HL-60/S4 (cell line): ENCODE results near the gene POLA1.
"Not testable (repeated sequence)": the region's sequence is repeated elsewhere in the genome, so short reads cannot be mapped to it uniquely, and the experiment has no call there.

Experiments used
- in situ Hi-C: fragments of 300-500 bp; cut with MboI; formaldehyde crosslinking; loops from 2 replicates; pipeline ENCODE4 v1.14.3; 2022; ENCODE audit warnings: low sequenced_read_pairs

Gene POLA1

GRCh38 chrX:24796204-24796603 is 102.5 kb downstream of the POLA1 start:
- in situ Hi-C loops = no loop called here

GRCh38 chrX:24799078-24799477 is 105.4 kb downstream of the POLA1 start:
- in situ Hi-C loops = no loop called here

GRCh38 chrX:24799565-24799964 is 105.8 kb downstream of the POLA1 start:
- in situ Hi-C loops = no loop called here

GRCh38 chrX:24805201-24805600 is 111.5 kb downstream of the POLA1 start:
- in situ Hi-C loops = no loop called here

GRCh38 chrX:24819807-24820206 is 126.1 kb downstream of the POLA1 start:
- in situ Hi-C loops = not testable (repeated sequence)

GRCh38 chrX:24828147-24828546 is 134.4 kb downstream of the POLA1 start:
- in situ Hi-C loops = no loop called here

DNA sequence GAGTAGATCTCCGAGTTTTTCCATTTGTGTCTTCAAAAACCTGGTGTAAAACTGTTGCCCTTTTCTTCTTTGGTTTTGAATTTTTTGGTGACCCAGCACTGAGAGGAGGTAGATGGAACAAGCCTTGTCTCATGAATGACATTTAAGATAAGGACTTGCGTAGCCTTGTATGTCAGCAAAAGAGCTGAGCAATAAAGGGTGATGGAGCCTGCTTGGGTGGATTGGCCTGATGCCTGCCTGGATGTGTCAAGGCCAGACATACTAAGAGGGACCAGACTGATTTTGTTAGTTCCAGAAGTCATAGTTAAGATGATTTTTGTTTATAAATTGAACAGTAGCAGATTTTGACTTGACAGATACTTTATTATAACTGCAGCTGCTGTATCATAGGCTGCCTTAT is 134.9 kb downstream of the POLA1 start:
- in situ Hi-C loops = no loop called here

DNA sequence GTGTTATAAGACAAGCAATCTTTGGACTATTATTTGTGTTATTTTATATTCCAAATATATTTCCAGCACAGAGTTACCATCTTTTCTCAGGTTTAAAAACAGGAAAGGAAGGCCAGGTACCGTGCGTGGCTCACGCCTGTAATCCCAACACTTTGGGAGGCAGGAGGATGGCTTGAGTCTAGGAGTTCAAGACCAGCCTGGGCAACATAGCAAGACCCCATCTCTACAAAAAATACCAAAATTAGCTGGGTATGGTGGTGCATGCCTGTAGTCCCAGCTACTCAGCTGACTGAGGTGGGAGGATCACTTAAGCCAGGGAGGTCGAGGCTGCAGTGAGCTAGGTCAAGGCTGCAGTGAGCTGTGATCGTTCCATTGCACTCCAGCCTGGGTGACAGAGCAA is 140.0 kb downstream of the POLA1 start:
- in situ Hi-C loops = no loop called here

GRCh38 chrX:24837966-24838365 is 144.2 kb downstream of the POLA1 start:
- in situ Hi-C loops = no loop called here

DNA sequence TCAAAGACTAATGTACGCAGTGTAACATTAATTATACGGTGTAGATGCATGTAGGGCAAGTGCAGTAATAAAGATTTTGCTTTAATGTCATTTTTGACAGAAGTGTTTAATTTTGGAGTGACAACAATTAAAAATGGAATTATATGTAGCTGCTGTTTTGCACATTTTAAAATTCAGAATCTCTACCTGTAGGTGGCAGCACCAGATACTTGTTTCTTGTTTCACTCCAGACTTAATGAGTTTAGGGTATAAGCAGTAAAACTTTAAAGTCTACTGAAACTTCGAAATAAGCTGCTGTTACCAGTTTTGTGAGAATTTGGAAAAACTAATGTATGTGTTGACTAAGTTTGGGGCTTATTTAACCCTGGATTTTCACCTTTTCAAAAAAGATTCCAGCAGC is 144.9 kb downstream of the POLA1 start:
- in situ Hi-C loops = no loop called here

DNA sequence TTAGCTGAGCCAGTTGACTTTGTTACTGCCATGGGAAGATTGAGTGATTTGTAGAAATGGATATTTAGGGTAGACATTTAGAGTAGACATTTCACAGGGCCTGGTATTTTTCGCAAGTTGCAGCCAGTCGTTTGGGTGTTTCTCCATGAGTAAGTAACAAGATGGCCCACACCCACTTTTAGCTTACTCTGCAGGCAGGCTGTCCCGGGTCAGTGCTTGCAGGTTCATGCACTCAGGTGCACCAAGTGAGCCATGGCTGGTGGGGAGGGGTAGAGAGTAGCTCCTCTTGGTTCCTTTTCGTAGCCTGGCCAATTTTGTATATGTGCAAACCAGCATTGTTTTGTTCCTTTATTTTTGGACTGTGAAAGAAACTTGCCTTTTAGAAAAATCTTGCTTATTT is 145.6 kb downstream of the POLA1 start:
- in situ Hi-C loops = no loop called here

- in situ Hi-C loops = no loop called here
Measured at GRCh38 chrX:24842486-24842885, 148.8 kb downstream of the POLA1 start.

DNA sequence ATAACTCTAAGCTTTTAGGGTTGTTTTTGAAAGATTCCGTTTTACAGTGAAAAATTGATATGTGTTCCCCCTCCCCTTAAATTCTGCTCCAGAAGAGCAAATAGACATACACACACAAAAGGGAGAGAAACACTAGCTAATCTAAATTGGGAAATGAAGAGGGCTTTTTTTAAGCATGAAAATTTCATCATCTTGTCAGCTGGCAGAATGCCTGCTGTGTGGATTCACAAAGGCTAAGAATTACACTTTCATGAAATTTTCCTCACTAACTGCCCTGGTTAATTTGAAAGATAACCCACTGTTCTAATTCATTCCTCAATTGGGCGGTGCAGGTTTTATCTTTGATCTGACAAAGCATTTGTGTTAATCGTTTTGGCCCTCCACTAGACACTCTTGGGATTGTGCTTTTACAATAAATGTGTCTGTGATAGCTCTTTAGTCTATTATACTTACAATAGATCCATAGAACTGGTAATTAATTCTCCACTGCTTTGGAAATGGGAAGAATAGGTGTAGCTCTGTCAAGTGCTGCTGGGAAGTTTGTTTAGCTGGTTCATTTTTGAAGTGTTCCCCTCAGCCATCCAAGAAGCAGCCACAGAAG is 152.9 kb downstream of the POLA1 start:
- in situ Hi-C loops = no loop called here

DNA sequence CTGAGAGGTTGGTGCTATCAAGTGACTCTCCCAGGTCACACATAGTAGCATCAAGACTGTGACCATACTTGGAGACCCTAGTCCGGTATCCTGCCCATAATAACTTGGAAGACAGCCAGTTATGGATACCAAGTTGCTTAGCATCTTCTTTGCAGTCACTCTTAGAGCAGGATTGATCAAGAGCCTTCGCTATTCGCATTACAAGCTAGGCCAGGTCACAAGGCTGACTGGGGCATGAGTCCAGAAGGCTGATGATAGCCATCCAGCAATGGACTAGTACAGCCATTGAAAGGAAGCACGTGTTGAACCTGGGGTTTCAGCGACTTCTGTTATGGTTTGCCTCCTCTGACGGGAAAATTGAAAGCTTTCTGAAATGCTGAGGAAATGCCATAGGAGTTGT is 157.6 kb downstream of the POLA1 start:
- in situ Hi-C loops = no loop called here

- in situ Hi-C loops = no loop called here
Measured at GRCh38 chrX:24851780-24852179, 158.1 kb downstream of the POLA1 start.

DNA sequence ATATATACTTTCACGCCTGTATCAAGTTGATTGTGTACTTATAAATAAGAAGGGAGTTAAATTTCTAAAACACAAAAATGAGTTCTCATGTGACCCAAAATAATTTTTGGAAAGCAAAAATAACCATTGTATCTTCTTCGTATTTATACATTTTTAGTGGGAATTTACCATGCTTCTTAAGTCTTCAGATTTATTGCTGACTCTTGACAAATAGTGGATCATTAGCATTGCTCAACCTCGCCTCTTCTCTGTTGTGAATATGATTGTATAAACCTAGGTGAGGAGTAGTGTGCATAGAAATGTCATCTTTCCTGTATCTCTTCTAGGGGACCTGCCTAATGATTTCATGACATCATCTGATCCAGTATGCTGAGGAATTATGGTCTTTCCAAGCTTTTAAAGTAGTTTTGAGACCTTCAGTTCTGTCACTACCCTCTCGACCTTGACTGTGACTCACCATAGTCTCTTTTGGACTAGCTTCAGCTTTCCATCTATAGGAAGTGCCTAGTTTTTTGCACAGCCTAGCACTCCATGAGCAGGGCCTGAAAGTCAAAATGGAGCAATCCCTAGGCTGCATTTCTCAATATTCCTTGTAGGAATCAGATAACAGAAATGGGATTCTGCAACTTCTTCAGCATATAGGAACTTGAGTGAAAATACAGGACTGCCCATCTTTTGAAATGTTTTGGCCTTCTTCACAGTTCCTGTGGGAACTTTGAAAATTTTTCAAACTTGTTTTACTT is 164.5 kb downstream of the POLA1 start:
- in situ Hi-C loops = no loop called here

GRCh38 chrX:24859211-24859841 is 165.6 kb downstream of the POLA1 start:
- in situ Hi-C loops = no loop called here

- in situ Hi-C loops = no loop called here
Measured at GRCh38 chrX:24860140-24860539, 166.4 kb downstream of the POLA1 start.

GRCh38 chrX:24862343-24862742 is 168.6 kb downstream of the POLA1 start:
- in situ Hi-C loops = no loop called here

DNA sequence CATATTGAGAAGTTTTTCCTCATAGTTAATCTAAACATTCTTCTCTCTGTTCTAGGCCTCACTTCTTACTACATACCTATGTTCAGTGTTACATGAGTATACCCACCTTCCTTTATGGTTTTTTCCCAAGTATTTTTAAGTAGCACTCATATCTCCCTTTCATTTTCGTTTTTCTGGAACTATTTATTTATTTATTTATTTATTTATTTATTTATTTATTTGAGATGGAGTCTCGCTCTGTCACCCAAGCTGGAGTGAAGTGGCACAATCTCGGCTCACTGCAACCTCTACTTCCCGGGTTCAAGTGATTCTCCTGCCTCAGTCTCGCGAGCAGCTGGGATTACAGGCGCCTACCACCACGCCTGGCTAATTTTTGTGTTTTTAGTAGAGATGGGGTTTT is 170.1 kb downstream of the POLA1 start:
- in situ Hi-C loops = not testable (repeated sequence)

DNA sequence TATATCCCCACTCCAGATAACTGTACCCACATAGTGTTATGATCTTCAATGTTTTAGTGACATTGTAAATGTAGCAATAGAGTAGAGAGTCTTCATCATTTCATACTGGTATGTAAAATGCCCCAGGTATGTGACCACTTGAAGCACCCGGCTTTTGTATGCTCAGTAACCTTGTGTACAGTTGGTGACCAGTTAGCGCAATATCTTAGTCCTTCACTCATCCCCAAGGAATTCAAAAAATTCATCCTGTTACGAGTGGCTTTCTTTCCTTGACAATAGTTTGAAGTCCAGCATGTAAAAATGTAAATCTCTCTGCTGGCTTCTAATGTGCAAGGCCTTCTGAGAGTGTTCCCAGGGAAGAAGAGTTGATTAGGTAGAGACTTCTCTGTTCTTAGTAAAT is 176.4 kb downstream of the POLA1 start:
- in situ Hi-C loops = no loop called here

- in situ Hi-C loops = no loop called here
Measured at GRCh38 chrX:24874604-24875247, 181.0 kb downstream of the POLA1 start.
